ENCODE data around the gene CDK14.

Gene CDK14

DNA sequence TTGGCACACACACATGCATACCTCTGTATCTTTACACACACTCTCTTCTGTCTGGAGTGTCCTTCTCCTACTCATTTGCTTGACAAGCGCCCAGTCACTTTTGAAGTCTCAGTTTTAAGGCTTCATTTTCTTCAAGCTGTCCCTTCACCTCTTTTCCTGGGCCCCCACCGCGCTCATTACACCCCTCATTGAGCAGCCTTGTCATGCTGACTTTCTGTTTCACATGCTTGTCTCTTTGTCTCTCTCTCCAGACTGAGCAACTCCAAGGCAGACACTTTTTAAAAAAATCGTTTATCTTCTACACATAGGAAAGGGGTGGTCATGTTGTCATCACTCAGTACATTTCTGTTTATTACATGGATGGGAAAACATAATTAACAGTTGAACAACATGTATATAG is 442.9 kb downstream of the CDK14 start:
- H3K4me3 ChIP-seq (ENCODE audit: low read depth, low read length): no peak overlapping the region
- H3K9me3 ChIP-seq (ENCODE audit: control insufficient read depth, low read length): no peaks in the 10 kb centered on the region
- H3K4me2 ChIP-seq (ENCODE audit: low read length): no peak overlapping the region
- no peaks in the 10 kb centered on the region for H3K27me3 ChIP-seq (ENCODE audit: control insufficient read depth, insufficient read depth, low read length)
- no peak for TF ChIP-seq CTCF (IDR thresholded peaks at IDR 0.05)
- H2AFZ ChIP-seq: no peak overlapping the region
- H3K36me3 ChIP-seq (ENCODE audit: control insufficient read depth, insufficient read depth, low read length): no peaks in the 10 kb centered on the region
- H3K27ac ChIP-seq: no peak overlapping the region
- H3K79me2 ChIP-seq: no peaks in the 10 kb centered on the region
- no peaks in the 10 kb centered on the region for H3K4me1 ChIP-seq
- no peak overlapping the region for H3K9ac ChIP-seq

- Histone ChIP-seq H3K4me1 (no peaks in the 10 kb centered on the region), H3K27me3 (ENCODE audit: control insufficient read depth, insufficient read depth, low read length) (no peaks in the 10 kb centered on the region), H3K9me3 (ENCODE audit: control insufficient read depth, low read length) (no peaks in the 10 kb centered on the region), H3K79me2 (no peaks in the 10 kb centered on the region), H3K27ac (no peak overlapping the region), H3K9ac (no peak overlapping the region), H3K4me2 (ENCODE audit: low read length) (no peak overlapping the region), H3K4me3 (ENCODE audit: low read depth, low read length) (no peak overlapping the region), H2AFZ (no peak overlapping the region), H3K36me3 (ENCODE audit: control insufficient read depth, insufficient read depth, low read length) (no peaks in the 10 kb centered on the region)
- no peak for TF ChIP-seq CTCF (IDR thresholded peaks at IDR 0.05)
Observed at GRCh38 chr7:91041141-91041540, 445.0 kb downstream of the CDK14 start.

DNA sequence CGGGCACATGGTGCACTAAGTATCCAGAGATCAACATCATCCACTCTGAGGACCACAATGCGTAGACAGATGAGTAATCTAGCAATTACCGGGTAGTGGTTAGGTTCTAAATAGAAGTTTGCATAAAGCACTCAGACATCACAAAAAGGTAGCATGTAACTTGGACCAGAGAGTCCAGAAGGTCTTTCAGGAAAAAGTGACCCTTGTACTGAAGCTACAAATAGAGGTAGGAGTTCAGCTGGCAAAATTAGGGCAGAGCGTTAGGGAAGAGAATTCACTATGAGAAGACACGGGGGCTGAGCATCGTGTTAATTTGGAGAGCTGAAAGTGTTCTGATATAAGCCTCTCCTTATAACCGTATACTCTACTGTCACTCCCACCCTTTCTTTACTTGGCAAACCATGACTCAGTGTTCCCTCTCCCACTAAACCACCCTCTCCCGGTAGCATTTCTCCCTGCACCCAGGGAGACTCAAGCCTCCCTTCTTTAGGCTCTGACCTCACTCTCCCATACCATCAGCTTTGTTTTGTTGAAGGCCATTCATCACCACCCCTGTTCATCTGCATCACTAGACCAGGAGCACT is 445.9 kb downstream of the CDK14 start:
- Histone ChIP-seq H3K9ac (no peak overlapping the region), H3K9me3 (ENCODE audit: control insufficient read depth, low read length) (no peaks in the 10 kb centered on the region), H3K79me2 (no peaks in the 10 kb centered on the region), H3K4me2 (ENCODE audit: low read length) (no peak overlapping the region), H3K4me3 (ENCODE audit: low read depth, low read length) (no peak overlapping the region), H3K27ac (no peak overlapping the region), H3K36me3 (ENCODE audit: control insufficient read depth, insufficient read depth, low read length) (no peaks in the 10 kb centered on the region), H3K27me3 (ENCODE audit: control insufficient read depth, insufficient read depth, low read length) (no peaks in the 10 kb centered on the region), H3K4me1 (no peaks in the 10 kb centered on the region), H2AFZ (no peak overlapping the region)
- no peak for TF ChIP-seq CTCF (IDR thresholded peaks at IDR 0.05)

GRCh38 chr7:91043186-91043585 is 447.1 kb downstream of the CDK14 start:
- H3K27ac ChIP-seq: no peak overlapping the region
- H3K4me1 ChIP-seq: no peaks in the 10 kb centered on the region
- H3K4me3 ChIP-seq (ENCODE audit: low read depth, low read length): no peak overlapping the region
- no peaks in the 10 kb centered on the region for H3K79me2 ChIP-seq
- no peak overlapping the region for H3K4me2 ChIP-seq (ENCODE audit: low read length)
- H2AFZ ChIP-seq: no peak overlapping the region
- H3K9ac ChIP-seq: no peak overlapping the region
- no peaks in the 10 kb centered on the region for H3K36me3 ChIP-seq (ENCODE audit: control insufficient read depth, insufficient read depth, low read length)
- H3K9me3 ChIP-seq (ENCODE audit: control insufficient read depth, low read length): no peaks in the 10 kb centered on the region
- no peaks in the 10 kb centered on the region for H3K27me3 ChIP-seq (ENCODE audit: control insufficient read depth, insufficient read depth, low read length)
- TF ChIP-seq CTCF (IDR thresholded peaks at IDR 0.05): no peak

- H3K9me3 ChIP-seq (ENCODE audit: control insufficient read depth, low read length): no peaks in the 10 kb centered on the region
- no peaks in the 10 kb centered on the region for H3K4me1 ChIP-seq
- H3K79me2 ChIP-seq: no peaks in the 10 kb centered on the region
- no peak overlapping the region for H3K27ac ChIP-seq
- H3K27me3 ChIP-seq (ENCODE audit: control insufficient read depth, insufficient read depth, low read length): no peaks in the 10 kb centered on the region
- no peak for TF ChIP-seq CTCF (IDR thresholded peaks at IDR 0.05)
- H3K36me3 ChIP-seq (ENCODE audit: control insufficient read depth, insufficient read depth, low read length): no peaks in the 10 kb centered on the region
- H2AFZ ChIP-seq: no peak overlapping the region
- no peak overlapping the region for H3K4me3 ChIP-seq (ENCODE audit: low read depth, low read length)
- H3K4me2 ChIP-seq (ENCODE audit: low read length): no peak overlapping the region
- H3K9ac ChIP-seq: no peak overlapping the region
Observed at GRCh38 chr7:91043924-91044645, 448.0 kb downstream of the CDK14 start.
